Transverse colon (tissue), 4 donors: ENCODE data around the gene HES5.

Experiments used
- CTCF ChIP-seq, 5 experiments: fragments of 200-600 bp in 3 of 5; fragments of 450-650 bp in 2 of 5; sonication (generic) in 3 of 5; IDR thresholded peaks; 1 replicate in 2 of 5; 2 replicates in 3 of 5; pipeline ENCODE4 v1.5.1; 2016 to 2017; ENCODE audit warnings: antibody characterized with exemption in 5 of 5, inconsistent platforms in 3 of 5, mild to moderate bottlenecking in 2 of 5, moderate library complexity in 1 of 5
- EP300 ChIP-seq: sonication (generic); formaldehyde crosslinking; IDR thresholded peaks from one replicate; pipeline ENCODE4 v1.6.1; 2017; ENCODE audit warnings: antibody characterized with exemption, low read depth
- POLR2A ChIP-seq: fragments of 450-650 bp; IDR thresholded peaks from one replicate; pipeline ENCODE4 v1.6.1; 2016; ENCODE audit warnings: antibody characterized with exemption, mild to moderate bottlenecking, moderate library complexity
- POLR2AphosphoS5 ChIP-seq, 3 donors: sonication (generic); formaldehyde crosslinking; IDR thresholded peaks; one replicate each; pipeline ENCODE4 v1.6.1; 2016; ENCODE audit warnings: antibody characterized with exemption in 3 of 3

GRCh38 chr1:2533365-2533764, 3.3 kb upstream of the HES5 start:
- TF ChIP-seq EP300 (no peak), CTCF (IDR thresholded peaks at IDR 0.05) (no peak), POLR2AphosphoS5 (IDR thresholded peaks at IDR 0.05) (no peak), POLR2A (no peak)
